Endometrial microvascular endothelial cells (primary cell): ENCODE results near the gene ANKRD44. TPM values are rescaled to one million over a fixed set of nuclear protein-coding genes. Genes with fewer than 3 reads are reported as not detected.
"Not testable (repeated sequence)": the region's sequence is repeated elsewhere in the genome, so short reads cannot be mapped to it uniquely, and the experiment has no call there.

ENCODE experiments used
- in situ Hi-C: cut with HindIII; loops from 2 replicates; pipeline ENCODE4 v1.10.0; 2017; ENCODE audit warnings: low sequenced_read_pairs, low pct_unique_long_range_greater_than_20kb; ENCODE audit errors: inconsistent ontology term
- total RNA-seq: library from RNA; depleted of rRNA; stranded (reverse); fragments of >200 nt; gene quantifications from one replicate; pipeline ENCODE4 v1.2.3, GENCODE V29; 2015; ENCODE audit errors: inconsistent ontology term

Gene ANKRD44
- total RNA-seq, 1 donor from 2014 or later = 1.8 TPM

DNA sequence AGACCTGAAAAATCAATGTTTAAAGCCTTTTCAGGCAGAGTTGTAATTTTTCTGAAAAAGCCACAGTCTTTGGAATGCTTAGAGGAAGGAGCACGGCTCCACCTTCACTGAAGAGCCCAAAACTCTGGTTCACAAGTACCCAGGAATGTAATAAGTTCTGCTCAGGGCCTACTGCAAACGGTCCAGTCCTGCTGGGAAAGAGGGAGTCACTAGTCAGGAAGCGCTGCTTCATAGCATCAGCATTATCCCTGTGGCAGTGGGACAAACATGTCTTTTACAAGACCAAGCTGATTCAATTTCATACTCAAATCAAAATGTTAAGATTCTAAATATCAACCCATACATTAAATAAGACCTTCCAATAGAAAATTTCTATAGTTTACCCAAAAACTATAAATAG is 231.2 kb downstream of the ANKRD44 start:
- in situ Hi-C loops = no loop called here

DNA sequence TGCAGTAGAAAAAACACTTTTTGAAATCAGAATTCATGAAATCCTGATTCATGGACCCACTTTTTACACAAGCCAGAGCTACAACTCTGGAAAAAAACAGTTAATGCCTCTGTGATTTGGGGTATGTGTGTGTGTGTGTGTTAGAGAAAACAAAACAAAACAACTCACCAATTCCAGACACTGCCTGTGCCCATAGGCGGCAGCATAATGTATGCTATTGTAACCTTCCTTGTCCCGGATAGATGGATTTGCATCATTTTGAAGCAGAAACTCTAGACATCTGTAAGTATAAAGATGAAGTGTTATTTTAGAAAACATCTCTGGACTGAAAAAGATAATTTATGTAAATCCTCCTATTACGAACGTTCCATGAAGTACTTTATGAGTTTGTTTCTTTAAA is 232.0 kb downstream of the ANKRD44 start:
- in situ Hi-C loops = no loop called here

DNA sequence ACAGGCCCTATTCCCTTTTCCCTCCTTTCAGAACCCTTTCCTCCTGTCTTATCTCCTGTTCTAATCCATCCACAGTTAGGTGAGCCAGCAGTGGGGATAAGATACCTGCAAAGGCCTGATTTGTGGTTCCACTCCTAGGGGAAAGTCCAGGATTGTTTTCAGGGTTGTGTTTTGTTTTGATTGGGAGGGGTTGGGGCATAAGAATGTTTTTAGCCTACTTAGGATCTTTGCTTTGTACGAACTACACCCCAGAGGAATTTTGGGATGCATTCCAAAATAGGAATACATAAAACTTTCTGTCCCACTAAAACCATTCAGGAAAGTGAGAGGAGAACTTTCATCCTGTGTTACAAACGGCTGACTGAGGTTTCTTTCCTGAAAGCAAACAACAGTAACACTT is 233.2 kb downstream of the ANKRD44 start:
- in situ Hi-C loops = no loop called here

DNA sequence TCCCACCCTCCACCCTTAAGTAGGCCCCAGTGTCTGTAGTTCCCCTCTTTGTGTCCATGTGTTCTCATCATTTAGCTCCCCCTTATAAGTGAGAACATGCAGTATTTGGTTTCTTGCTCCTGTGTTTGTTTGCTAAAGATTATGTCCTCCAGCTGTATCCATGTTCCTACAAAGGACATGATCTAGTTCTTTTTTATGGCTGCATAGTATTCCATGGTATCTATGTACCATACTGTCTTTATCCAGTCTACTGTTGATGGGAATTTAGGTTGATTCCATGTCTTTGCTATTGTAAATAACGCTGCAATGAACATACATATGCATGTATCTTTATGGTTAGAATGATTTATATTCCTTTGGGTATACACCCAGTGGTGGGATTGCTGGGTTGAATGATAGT is 233.9 kb downstream of the ANKRD44 start:
- in situ Hi-C loops = no loop called here

DNA sequence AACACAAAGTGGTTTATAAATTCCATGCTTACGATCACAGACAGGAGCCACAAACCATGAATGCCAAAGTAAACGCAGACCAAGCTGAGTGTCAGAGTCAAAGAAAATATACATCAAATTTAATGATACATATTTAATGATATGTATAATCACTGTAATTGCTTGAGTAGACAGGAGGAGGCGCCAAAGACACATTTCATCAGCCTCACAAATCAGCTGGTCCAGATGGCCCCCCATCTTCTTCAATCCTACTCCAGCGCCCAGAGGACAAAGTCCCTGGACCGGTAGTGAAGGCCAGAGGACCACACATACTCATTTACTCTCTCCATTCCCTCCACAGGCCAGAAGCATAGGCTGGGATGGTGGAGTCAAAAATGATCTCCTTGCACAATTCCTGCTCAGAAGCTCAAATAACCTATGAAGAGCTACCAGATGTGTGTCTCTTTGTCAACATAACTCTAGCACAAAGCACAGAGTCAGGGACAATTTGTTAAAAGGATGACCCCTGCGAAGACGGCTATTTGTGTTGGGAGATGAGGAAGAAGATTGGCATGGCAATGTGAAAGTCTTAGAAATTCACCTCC is 234.7 kb downstream of the ANKRD44 start:
- in situ Hi-C loops = no loop called here

DNA sequence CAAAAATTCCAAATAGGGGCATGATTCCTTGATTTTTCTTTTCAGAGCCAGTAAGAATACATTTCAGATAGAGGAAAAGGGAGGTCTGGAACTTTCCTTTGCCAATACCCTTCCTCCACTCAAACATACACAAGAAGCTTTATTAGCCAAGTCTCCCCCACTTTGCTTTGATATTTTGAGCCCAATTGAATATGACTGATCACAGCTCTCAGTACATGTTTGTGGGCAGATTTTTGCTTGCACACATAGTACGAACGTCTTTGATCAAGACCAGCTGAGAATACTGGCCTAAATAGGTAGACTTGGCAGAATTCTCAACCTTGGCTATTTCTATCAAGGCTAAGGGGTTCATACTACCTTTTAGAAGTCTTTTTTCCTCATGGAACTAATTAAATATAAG is 235.3 kb downstream of the ANKRD44 start:
- in situ Hi-C loops = no loop called here

DNA sequence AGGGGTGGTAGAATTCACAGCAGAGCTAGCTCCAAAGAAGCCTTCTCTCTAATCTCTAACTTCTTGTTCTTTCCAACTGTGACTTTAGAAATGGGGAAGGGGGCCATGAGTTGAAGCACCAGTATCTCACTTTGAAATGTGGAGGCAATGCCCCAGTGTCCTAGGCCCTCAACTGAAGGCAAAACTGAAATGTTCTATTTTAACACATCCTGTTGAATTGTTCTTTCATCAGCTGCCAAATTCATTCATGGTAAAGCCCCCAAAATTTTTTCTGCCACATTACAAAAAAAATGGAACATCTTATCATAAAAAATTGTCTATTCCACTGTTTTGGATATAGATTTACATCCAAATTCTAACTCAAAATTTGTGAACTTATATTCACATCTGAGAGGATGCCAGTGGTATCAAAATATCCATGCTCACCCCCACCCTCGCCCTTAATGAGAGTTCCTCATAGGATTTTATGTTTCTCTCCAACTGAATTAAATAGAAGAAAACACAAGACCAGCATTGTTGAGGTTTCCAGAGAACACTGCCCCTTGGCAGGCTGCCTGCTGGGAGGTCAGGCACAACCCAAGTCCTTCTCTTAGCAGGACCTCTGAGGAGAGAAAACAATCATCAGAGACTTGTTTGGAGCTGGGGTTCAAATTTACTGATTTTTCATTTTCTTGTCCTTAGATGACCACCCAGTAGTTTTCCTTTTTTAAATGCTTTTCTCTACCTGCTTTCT is 236.7 kb downstream of the ANKRD44 start:
- in situ Hi-C loops = no loop called here

DNA sequence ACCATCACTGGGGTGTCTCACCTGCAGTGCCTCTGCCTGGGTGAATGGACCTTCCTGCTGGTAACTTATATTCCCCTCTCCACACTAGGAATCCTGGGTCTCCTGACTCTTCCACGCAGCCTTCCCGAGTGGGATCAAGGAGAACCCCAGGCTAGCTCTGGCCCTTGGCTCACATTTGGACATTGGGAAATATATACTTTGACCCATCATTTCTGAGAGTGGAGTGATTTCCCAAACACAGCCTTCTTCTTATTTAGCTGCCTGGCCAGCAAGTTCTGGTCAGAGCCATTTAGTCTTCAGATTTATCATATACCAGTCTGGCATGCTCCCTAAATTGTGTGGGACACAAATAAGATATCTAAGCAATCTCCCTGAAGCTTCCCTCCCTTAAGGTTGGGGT is 237.3 kb downstream of the ANKRD44 start:
- in situ Hi-C loops = no loop called here

DNA sequence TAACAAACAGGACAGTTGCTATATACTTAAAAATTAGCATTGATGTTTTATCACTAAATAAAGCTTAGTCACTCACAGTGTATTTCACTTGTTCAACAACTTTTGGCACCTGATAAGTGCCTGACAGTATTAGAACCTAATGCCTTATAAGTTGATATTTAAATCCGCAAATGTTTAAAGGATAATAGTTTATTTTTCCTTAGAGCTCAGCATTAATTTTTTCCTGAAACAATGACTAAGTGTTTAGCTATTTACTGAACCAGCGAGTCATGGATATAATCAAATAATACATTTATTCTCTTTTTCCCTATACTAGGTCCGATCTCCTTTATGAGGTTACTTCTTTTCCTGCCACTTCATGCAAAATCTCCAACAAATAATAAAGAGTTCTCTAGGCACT is 238.0 kb downstream of the ANKRD44 start:
- in situ Hi-C loops = no loop called here

DNA sequence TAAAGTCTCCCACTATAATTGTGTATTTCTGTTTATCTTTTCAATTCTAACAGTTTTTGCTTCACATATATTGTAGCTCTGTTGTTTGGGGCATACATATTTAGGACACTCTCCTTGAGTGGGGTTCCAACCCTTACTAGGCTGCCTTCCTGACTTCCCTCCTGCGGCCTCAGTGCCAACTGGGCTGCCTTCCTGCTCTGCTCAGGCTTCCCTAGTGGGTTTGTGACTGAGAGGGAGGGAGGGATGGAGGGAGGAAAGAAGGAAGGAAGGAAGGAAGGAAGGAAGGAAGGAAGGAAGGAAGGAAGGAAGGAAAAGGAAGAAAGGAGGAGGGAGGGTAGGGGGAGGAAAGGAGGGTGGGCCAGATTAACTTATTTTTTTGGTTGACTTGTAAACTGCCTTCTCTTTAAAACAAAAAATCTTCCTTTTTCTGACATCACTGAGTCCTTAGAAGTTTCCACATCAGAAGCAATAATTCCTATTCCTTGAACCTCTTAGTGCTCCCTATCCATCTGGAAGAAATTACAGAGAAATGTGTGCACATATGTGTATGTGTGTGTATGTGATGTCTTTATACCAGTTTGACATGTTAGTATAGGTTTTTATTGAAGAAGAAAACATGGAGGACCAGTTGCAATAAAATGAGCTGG is 238.7 kb downstream of the ANKRD44 start:
- in situ Hi-C loops = no loop called here

DNA sequence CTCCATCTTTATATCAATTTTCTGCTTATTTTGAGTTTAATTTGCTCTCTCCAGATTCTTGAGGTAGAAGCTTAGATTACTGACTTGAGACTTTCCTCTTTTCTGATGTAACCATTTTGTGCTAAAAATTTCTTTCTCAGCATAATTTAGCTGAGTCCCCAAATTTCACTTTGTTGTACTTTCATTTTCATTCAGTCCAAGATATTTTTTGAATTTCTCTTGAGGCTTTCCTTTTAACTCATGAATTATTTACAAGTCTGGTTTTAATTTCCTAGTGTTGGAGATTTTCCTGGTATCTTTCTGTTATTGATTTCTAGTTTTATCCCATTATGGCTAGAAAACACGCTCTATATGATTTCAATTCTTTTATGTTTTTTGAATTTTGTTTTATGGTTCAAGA is 239.4 kb downstream of the ANKRD44 start:
- in situ Hi-C loops = no loop called here

DNA sequence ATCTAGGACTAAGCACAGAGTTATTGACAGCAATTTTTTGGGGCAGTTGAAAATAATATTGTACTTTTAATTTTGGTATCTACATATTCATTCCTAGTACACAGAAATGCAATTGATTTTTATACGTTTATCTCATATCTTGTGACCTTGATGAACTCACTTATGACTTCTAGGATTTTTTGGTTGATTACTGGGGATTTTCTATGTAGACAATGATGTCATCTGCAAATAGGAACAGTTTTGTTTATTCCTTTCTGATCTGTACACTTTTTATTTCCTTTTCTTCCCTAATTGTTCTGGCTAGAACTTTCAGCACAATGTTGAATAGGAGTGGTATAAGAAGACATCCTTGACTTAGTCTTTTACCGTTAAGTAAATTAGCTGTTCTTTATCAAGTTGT is 240.6 kb downstream of the ANKRD44 start:
- in situ Hi-C loops = no loop called here

DNA sequence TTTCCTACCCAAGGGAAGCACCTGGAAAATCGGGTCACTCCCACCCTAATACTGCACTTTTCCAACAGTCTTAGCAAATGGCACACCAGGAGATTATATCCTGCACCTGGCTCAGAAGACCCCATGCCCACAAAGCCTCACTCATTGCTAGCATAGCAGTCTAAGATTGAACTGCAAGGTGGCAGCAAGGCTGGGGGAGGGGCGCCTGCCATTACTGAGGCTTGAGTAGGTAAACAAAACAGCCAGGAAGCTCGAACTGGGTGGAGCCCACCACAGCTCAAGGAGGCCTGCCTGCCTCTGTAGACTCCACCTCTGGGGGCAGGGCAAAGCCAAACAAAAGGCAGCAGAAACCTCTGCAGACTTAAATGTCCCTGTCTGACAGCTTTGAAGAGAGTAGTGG is 248.0 kb downstream of the ANKRD44 start:
- in situ Hi-C loops = not testable (repeated sequence)

DNA sequence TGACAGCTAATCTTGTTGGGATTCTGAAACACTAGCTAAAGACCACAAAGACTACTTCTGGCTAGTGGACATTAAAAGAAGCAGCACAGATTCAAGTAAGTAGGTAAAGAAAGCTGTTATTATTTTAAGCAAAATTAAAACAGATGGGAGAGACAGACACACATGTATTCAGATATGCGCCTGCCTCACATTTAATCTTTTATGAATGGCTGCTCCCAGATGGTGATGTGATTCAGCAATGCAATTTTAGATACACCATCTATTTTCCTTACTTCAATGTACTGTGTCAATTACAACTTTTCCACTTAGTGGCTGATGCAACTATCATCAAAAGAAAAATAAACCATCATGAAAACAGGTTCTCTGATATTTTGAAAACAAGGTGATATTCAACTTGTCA is 251.1 kb downstream of the ANKRD44 start:
- in situ Hi-C loops = no loop called here

DNA sequence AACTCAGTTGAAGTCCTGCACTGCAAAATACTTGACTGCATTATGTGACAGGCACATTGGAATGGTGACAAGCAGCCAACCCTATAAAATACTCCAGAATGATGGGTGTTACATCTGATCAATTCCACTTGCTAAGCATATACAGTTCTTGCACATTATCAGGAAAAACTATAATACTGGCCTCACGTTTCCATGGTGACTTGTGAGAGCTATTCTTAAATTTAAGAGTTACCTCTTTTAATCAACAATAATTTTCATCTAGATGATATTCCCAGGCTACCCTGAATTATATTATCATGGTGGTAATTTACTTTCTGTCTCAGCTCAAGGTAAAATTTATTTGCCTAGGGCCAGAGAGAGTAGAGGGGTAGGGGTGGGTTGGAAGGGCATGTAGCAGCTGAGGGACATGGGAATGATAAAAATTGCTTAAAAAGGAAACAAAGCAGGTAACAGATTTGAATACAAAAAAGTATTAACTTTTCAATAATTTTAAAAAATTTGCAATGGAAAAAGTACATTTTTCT is 251.7 kb downstream of the ANKRD44 start:
- in situ Hi-C loops = no loop called here

DNA sequence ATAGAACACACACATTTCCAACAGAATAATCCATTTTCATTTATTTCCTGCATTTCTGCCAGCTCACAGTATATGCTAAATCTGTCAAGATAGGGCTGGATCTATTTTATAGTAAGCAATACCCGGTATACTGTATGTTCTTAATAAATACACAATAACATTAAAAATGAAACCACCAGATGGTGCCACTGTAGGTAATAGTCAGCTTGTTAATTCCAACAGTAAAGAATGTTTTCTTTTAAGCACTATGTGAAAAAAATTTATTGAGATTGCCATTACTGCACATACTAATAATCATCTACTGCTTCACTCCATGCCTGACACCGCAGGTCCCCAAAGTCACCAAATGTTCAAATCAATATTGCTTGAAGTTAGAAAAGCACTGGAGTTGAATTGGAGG is 252.6 kb downstream of the ANKRD44 start:
- in situ Hi-C loops = no loop called here

DNA sequence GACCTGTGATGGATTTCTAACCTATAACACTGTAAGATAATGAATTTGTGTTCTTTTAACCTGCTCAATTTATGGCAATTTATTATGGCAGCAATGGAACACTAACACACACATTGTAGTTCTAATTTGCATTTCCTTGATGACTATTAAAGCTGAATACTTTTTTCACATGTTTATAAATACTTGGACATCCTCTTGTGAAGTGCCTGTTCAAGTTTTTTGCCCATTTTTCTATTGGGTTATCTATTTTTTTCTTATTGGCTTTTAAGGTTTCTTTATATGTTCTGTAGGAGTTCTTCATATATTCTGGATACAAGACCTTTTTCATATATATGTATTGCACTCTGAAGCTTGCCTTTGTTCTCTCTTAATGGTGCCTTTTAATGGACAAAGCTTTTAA is 255.5 kb downstream of the ANKRD44 start:
- in situ Hi-C loops = no loop called here

DNA sequence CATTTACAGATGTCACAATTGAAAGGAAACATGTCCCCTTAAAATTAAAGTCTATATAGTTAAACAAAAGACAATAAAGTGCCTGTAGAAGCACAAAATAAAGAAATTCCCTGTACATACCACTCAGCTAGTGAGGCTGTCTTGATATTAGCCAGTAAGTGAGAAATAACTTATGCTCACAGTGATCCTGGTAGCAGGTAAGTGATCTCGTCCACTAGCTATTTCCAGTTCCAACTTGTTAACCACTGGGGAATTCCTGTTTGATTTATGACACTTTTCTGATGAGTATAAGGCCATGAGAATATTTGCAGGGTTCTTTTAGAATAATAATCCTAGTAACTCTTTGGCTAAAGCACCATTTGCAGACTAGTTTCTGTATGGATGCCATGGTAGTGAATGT is 256.1 kb downstream of the ANKRD44 start:
- in situ Hi-C loops = no loop called here

DNA sequence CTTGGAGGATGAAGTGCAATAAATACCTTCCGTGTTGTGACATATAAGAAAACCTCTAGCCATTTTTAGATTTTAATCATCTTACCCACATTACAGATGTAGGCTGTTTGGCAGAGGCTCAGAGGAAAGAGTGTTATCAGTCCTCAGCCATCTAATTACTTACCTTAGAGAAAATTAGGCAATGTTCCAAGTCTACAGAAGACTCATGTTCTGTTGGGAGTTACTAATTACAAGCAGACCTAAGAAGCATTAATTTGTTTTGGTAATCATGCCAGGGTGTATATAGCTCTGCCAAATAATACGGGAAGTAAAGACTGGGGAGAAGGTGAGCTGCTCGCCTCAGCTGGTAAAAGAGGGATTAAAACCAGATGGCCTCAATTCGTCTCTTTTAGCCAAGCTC is 258.2 kb downstream of the ANKRD44 start:
- in situ Hi-C loops = no loop called here

DNA sequence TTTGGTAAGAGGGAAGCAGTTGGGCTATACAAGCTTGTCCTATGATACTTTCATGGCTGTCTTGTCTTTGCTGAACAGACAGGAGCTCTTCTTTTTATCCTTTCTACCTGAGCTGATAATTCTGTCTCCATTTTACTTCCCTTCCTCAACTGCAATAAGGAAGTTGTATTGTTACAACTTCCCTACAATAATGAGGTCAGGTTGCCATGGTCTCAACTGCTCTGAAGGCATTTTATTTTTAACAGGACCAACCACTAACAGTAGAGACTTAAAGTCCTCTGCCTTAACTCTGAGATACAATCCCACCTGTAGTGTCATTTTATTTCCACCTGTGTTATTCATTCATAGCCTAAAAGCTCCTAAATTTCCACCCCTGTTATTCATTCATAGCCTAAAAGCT is 265.5 kb downstream of the ANKRD44 start:
- in situ Hi-C loops = no loop called here
